Endothelial cell of umbilical vein (primary cell): ENCODE data around the gene CACNA1S. TPM values are rescaled to one million over a fixed set of nuclear protein-coding genes. Genes with fewer than 3 reads are reported as not detected.

Experiments
- BruUV-seq: library from RNA; stranded (reverse); fragments of 400-500 nt; replicated peaks from 2 replicates; lab custom pipeline; 2021; lab: Mats Ljungman, UMichigan
- CTCF ChIA-PET: fragments of 300-600, 350-600 bp; sonication (Branson Sonifier 250); formaldehyde crosslinking; loops from one replicate; lab custom pipeline; 2021; ENCODE audit warnings: antibody characterized with exemption, inconsistent platforms; lab: Charles Lee
- POLR2A ChIA-PET: fragments of 300-600, 350-600 bp; sonication (Branson Sonifier 250); formaldehyde crosslinking; loops from one replicate; lab custom pipeline; 2021; ENCODE audit warnings: antibody characterized with exemption, inconsistent platforms; lab: Charles Lee
- DNase-seq: peaks from one replicate; pipeline ENCODE4 v3.0.0-alpha.2; 2011; ENCODE audit warnings: low read depth, low spot score
- FAIRE-seq: peaks from 2 replicates; lab custom pipeline; 2011; peaks lifted over from hg19 to GRCh38; lab: Jason Lieb, UNC
- H2AFZ ChIP-seq: 2 replicates; pipeline ENCODE4 v1.6.0; 2012; ENCODE audit warnings: low read depth, low read length, control low read depth, inconsistent platforms
- H3K27ac ChIP-seq: 2 replicates; pipeline ENCODE4 v1.5.1; 2011; ENCODE audit warnings: low read depth, mild to moderate bottlenecking, control low read depth, low read length, moderate library complexity; ENCODE audit not compliant: insufficient read depth
- H3K27me3 ChIP-seq, 2 experiments: 2 replicates each; pipeline versions ENCODE4 v1.6.0 to v1.6.1; 2011; ENCODE audit warnings: low read length in 2 of 2, mixed read lengths in 1 of 2; ENCODE audit not compliant: control insufficient read depth in 2 of 2, insufficient read depth in 2 of 2
- H3K36me3 ChIP-seq, 2 experiments: 2 replicates in 1 of 2; 3 replicates in 1 of 2; pipeline ENCODE4 v1.5.1; 2011; ENCODE audit warnings: low read length in 2 of 2, mild to moderate bottlenecking in 1 of 2, moderate library complexity in 1 of 2; ENCODE audit not compliant: control insufficient read depth in 2 of 2, insufficient read depth in 2 of 2; ENCODE audit errors: extremely low read depth in 1 of 2
- H3K4me1 ChIP-seq: 3 replicates; pipeline ENCODE4 v1.5.1; 2011; ENCODE audit warnings: mild to moderate bottlenecking, low read length; ENCODE audit not compliant: control insufficient read depth, insufficient read depth; ENCODE audit errors: extremely low read depth
- H3K4me2 ChIP-seq: 2 replicates; pipeline ENCODE4 v1.6.1; 2011; ENCODE audit warnings: low read length, control low read depth, mixed read lengths; ENCODE audit not compliant: insufficient read depth
- H3K4me3 ChIP-seq, 3 experiments: fragments of 200-600 bp in 1 of 3; sonication (generic), shearing (Covaris generic) in 1 of 3; replicated peaks in 1 of 3; 2 replicates each; pipeline ENCODE4 v1.5.1; 2011 to 2016; ENCODE audit warnings: control low read depth in 3 of 3, low read length in 3 of 3, mild to moderate bottlenecking in 2 of 3, inconsistent platforms in 1 of 3, low read depth in 1 of 3, moderate library complexity in 1 of 3; ENCODE audit not compliant: insufficient read depth in 1 of 3
- H3K79me2 ChIP-seq: 2 replicates; pipeline ENCODE4 v1.6.0; 2012; ENCODE audit warnings: low read length, inconsistent platforms; ENCODE audit not compliant: control insufficient read depth, insufficient read depth
- H3K9ac ChIP-seq: replicated peaks from 2 replicates; pipeline ENCODE3; 2011; ENCODE audit warnings: low read length, control low read depth; ENCODE audit not compliant: insufficient read depth; ENCODE audit errors: extremely low read depth
- H3K9me1 ChIP-seq: replicated peaks from 3 replicates; pipeline ENCODE4 v1.6.0; 2011; ENCODE audit warnings: mild to moderate bottlenecking, low read length; ENCODE audit not compliant: control insufficient read depth, insufficient read depth; ENCODE audit errors: extremely low read depth
- H3K9me3 ChIP-seq: replicated peaks from 2 replicates; pipeline ENCODE4 v1.5.1; 2012; ENCODE audit warnings: low read length, inconsistent platforms; ENCODE audit not compliant: control insufficient read depth, insufficient read depth
- H4K20me1 ChIP-seq: replicated peaks from 2 replicates; pipeline ENCODE3; 2011; ENCODE audit warnings: mild to moderate bottlenecking, low read length; ENCODE audit not compliant: control insufficient read depth, insufficient read depth; ENCODE audit errors: extremely low read depth
- CTCF ChIP-seq, 2 donors: IDR thresholded peaks; 1 replicate in 1 of 2; 2 replicates in 1 of 2; pipeline ENCODE4 v1.5.1; 2011; ENCODE audit warnings: low read length in 2 of 2, mild to moderate bottlenecking in 2 of 2, moderate library complexity in 2 of 2, control low read depth in 1 of 2, inconsistent platforms in 1 of 2, low read depth in 1 of 2; ENCODE audit not compliant: insufficient read depth in 1 of 2; ENCODE audit errors: extremely low read depth in 1 of 2
- MAX ChIP-seq: IDR thresholded peaks from 2 replicates; pipeline ENCODE4 v1.6.1; 2011; ENCODE audit not compliant: insufficient read depth, insufficient read length
- dilution Hi-C: fragments of 300-500 bp; cut with MboI; formaldehyde crosslinking; loops from one replicate; pipeline ENCODE4 v1.15.0; 2019; ENCODE audit warnings: low sequenced_read_pairs; ENCODE audit not compliant: extremely low pct_ligation_motif_present
- intact Hi-C: fragments of 100-400 bp; cut with micrococcal nuclease; formaldehyde crosslinking; loops from one replicate; pipeline ENCODE4 v1.10.0; 2022
- polyA plus RNA-seq, 4 experiments: library from polyadenylated mRNA; depleted of rRNA in 3 of 4; stranded (reverse) in 3 of 4; unstranded in 1 of 4; fragments of >200 nt; gene quantifications; 2 replicates each; pipeline versions ENCODE4 v1.2.1 to v1.2.3, GENCODE V29; 2011 to 2012; ENCODE audit warnings: missing spikeins in 1 of 4
- total RNA-seq: library from RNA; stranded (reverse); gene quantifications from 2 replicates; pipeline ENCODE4 v1.2.3, GENCODE V29; 2021

CACNA1S gene
- total and polyA plus RNA-seq, 2 donors (not counting 3 experiments of a cell fraction or from before 2014, with no cell fraction given) = not detected

GRCh38 chr1:201038186-201038876 is 73.9 kb downstream of the CACNA1S start:
- intact Hi-C loops = no loop called here
- H3K4me3 ChIP-seq = no peak overlapping the region
- POLR2A ChIA-PET = no interaction called here

More at GRCh38 chr1:201038186-201038876, 73.9 kb downstream of the CACNA1S start:
- no peak overlapping the region for H3K4me2 ChIP-seq
- no peak overlapping the region for H3K9ac ChIP-seq
- H3K9me3 ChIP-seq = no peaks in the 10 kb centered on the region
- H2AFZ ChIP-seq = no peak overlapping the region
- H3K9me1 ChIP-seq = no peaks in the 10 kb centered on the region
- no peaks in the 10 kb centered on the region for H4K20me1 ChIP-seq
- H3K4me1 ChIP-seq = no peaks in the 10 kb centered on the region
- H3K36me3 ChIP-seq = no peaks in the 10 kb centered on the region
- FAIRE-seq (no peak), DNase-seq (no peak)
- H3K27me3 ChIP-seq = peaks cover 6 to 10% of the 10 kb centered on the region in 2 experiments
- no peak overlapping the region for H3K27ac ChIP-seq
- H3K79me2 ChIP-seq = no peaks in the 10 kb centered on the region
- CTCF ChIA-PET = interaction anchor here (1.0 to 19.4 kb wide), 4 partner anchors 12 to 479 kb away, joined by 4 to 586 read pairs (median 8); no protein-coding TSS in a partner anchor
- no peak for TF ChIP-seq MAX
- no peak for TF ChIP-seq CTCF (IDR thresholded peaks at IDR 0.05; ENCODE audit: extremely low read depth in 1 of 2, insufficient read depth in 1 of 2, low read depth in 1 of 2, low read length in 2 of 2)
- dilution Hi-C loops = no loop called here
- no TSS peak for BruUV-seq
